Loucy (cell line): ENCODE measurements around the gene MTMR1.

Experiments used
- H2AFZ ChIP-seq: fragments of 200-600 bp; sonication (generic); 2 replicates; pipeline ENCODE4 v1.6.0; 2016; ENCODE audit warnings: antibody characterized with exemption, mild to moderate bottlenecking, low read length, moderate library complexity
- H3F3A ChIP-seq: fragments of 200-600 bp; 2 replicates; pipeline ENCODE4 v1.6.0; 2016; ENCODE audit warnings: antibody characterized with exemption, low read depth, mild to moderate bottlenecking
- H3K27me3 ChIP-seq: fragments of 200-600 bp; sonication (generic); 2 replicates; pipeline ENCODE4 v1.6.1; 2014; ENCODE audit warnings: low read length, mild to moderate bottlenecking; ENCODE audit not compliant: insufficient read depth, poor library complexity, severe bottlenecking
- H3K36me3 ChIP-seq: fragments of 200-600 bp; sonication (generic); 2 replicates; pipeline ENCODE4 v1.6.1; 2016; ENCODE audit warnings: low read length; ENCODE audit not compliant: insufficient read depth
- H3K4me1 ChIP-seq: fragments of 200-600 bp; sonication (generic); 2 replicates; pipeline ENCODE4 v1.5.1; 2014; ENCODE audit warnings: low read length, mild to moderate bottlenecking; ENCODE audit not compliant: insufficient read depth, poor library complexity, severe bottlenecking
- H3K4me2 ChIP-seq: fragments of 200-600 bp; sonication (generic); 2 replicates; pipeline ENCODE4 v1.6.0; 2014; ENCODE audit warnings: antibody characterized with exemption, low read length, low read depth, mild to moderate bottlenecking; ENCODE audit not compliant: poor library complexity, severe bottlenecking
- H3K4me3 ChIP-seq: fragments of 200-600 bp; sonication (generic); 2 replicates; pipeline ENCODE4 v1.5.1; 2014; ENCODE audit warnings: low read length, mild to moderate bottlenecking, mixed read lengths; ENCODE audit not compliant: poor library complexity, severe bottlenecking
- H3K79me2 ChIP-seq: fragments of 200-600 bp; sonication (generic); 2 replicates; pipeline ENCODE4 v1.6.1; 2014; ENCODE audit warnings: low read length; ENCODE audit not compliant: insufficient read depth
- H3K9ac ChIP-seq: fragments of 200-600 bp; sonication (generic); 2 replicates; pipeline ENCODE4 v1.6.0; 2014; ENCODE audit warnings: mild to moderate bottlenecking, low read depth, low read length, moderate library complexity; ENCODE audit not compliant: poor library complexity, severe bottlenecking
- H3K9me2 ChIP-seq: fragments of 200-600 bp; sonication (generic); replicated peaks from 2 replicates; pipeline ENCODE4 v1.6.1; 2016; ENCODE audit warnings: low read depth, low read length, mixed read lengths
- H3K9me3 ChIP-seq: fragments of 200-600 bp; sonication (generic); 2 replicates; pipeline ENCODE4 v1.6.1; 2014; ENCODE audit warnings: mild to moderate bottlenecking, antibody characterized with exemption, low read length, low read depth; ENCODE audit not compliant: insufficient read depth
- H4K20me1 ChIP-seq: fragments of 200-600 bp; sonication (generic); 2 replicates; pipeline ENCODE4 v1.6.0; 2014; ENCODE audit warnings: antibody characterized with exemption, low read length, mild to moderate bottlenecking; ENCODE audit not compliant: insufficient read depth, poor library complexity, severe bottlenecking
- CTCF ChIP-seq: fragments of 200-600 bp; sonication (generic); conservative IDR thresholded peaks from 2 replicates; pipeline ENCODE4 v1.5.1; 2014; ENCODE audit warnings: mild to moderate bottlenecking, antibody characterized with exemption, low read length
- EZH2phosphoT487 ChIP-seq: fragments of 200-600 bp; IDR thresholded peaks from 2 replicates; pipeline ENCODE4 v1.6.1; 2018; ENCODE audit warnings: antibody characterized with exemption, mild to moderate bottlenecking, moderate library complexity, borderline replicate concordance

Gene MTMR1

GRCh38 chrX:150704030-150704613 is 10.9 kb downstream of the MTMR1 start:
- no peak overlapping the region for H3K9ac ChIP-seq
- no peaks in the 10 kb centered on the region for H3K4me1 ChIP-seq
- peaks cover 15% of the 10 kb centered on the region for H3K79me2 ChIP-seq
- no peaks in the 10 kb centered on the region for H3K27me3 ChIP-seq
- H3F3A ChIP-seq, result no peaks in the 10 kb centered on the region
- H3K4me3 ChIP-seq, result no peak overlapping the region
- no peak overlapping the region for H3K4me2 ChIP-seq
- H2AFZ ChIP-seq, result no peak overlapping the region
- H3K36me3 ChIP-seq, result peaks cover 7% of the 10 kb centered on the region; the same call in 1 of the 2 replicates
- H3K9me3 ChIP-seq, result no peaks in the 10 kb centered on the region
- TF ChIP-seq CTCF (no peak), EZH2phosphoT487 (no peak)
- no peaks in the 10 kb centered on the region for H3K9me2 ChIP-seq
- no peaks in the 10 kb centered on the region for H4K20me1 ChIP-seq

- no peaks in the 10 kb centered on the region for H3K27me3 ChIP-seq
- H3K36me3 ChIP-seq, result peaks cover 4% of the 10 kb centered on the region; the same call in 1 of the 2 replicates
- H4K20me1 ChIP-seq, result no peaks in the 10 kb centered on the region
- no peak for TF ChIP-seq CTCF
- no peak for TF ChIP-seq EZH2phosphoT487
- H3F3A ChIP-seq, result no peaks in the 10 kb centered on the region
- no peaks in the 10 kb centered on the region for H3K79me2 ChIP-seq
- no peaks in the 10 kb centered on the region for H3K9me2 ChIP-seq
- no peaks in the 10 kb centered on the region for H3K4me1 ChIP-seq
- H3K4me3 ChIP-seq, result no peak overlapping the region
- H2AFZ ChIP-seq, result no peak overlapping the region
- H3K9ac ChIP-seq, result no peak overlapping the region
- H3K4me2 ChIP-seq, result no peak overlapping the region
- H3K9me3 ChIP-seq, result no peaks in the 10 kb centered on the region
Measured at GRCh38 chrX:150712619-150713018, 19.4 kb downstream of the MTMR1 start.

- Histone ChIP-seq H3K4me3 (no peak overlapping the region), H3K9me3 (no peaks in the 10 kb centered on the region), H3K9ac (no peak overlapping the region), H3K4me1 (no peaks in the 10 kb centered on the region), H3K9me2 (no peaks in the 10 kb centered on the region), H3F3A (no peaks in the 10 kb centered on the region), H3K36me3 (no peaks in the 10 kb centered on the region), H3K79me2 (no peaks in the 10 kb centered on the region), H4K20me1 (no peaks in the 10 kb centered on the region), H2AFZ (no peak overlapping the region), H3K4me2 (no peak overlapping the region), H3K27me3 (no peaks in the 10 kb centered on the region)
- TF ChIP-seq EZH2phosphoT487, result no peak
- no peak for TF ChIP-seq CTCF
Measured at GRCh38 chrX:150715184-150715583, 22.0 kb downstream of the MTMR1 start.
